Measurements from ENCODE around the gene HCN3. TPM values are rescaled to one million over a fixed set of nuclear protein-coding genes. Genes with fewer than 3 reads are reported as not detected.
A peak's percentile ranks its signal among the peaks of the same experiment; 100 is the strongest.
"Not testable (repeated sequence)": the region's sequence is repeated elsewhere in the genome, so short reads cannot be mapped to it uniquely, and the experiment has no call there.

Gene HCN3
- total RNA-seq, 1 donor from 2014 or later: 2.8 TPM

GRCh38 chr1:155325603-155325893, 48.3 kb downstream of the HCN3 start:
- no peak for DNase-seq (ENCODE audit: low read depth)
- no peaks in the 10 kb centered on the region for H3K27me3 ChIP-seq (ENCODE audit: control insufficient read depth, insufficient read depth, low read length)
- H3K36me3 ChIP-seq (ENCODE audit: control insufficient read depth, insufficient read depth, low read length): no peaks in the 10 kb centered on the region
- peak overlapping the region; percentile 90 for H3K4me3 ChIP-seq (ENCODE audit: low read depth, low read length)
- TF ChIP-seq, protein P1, sequence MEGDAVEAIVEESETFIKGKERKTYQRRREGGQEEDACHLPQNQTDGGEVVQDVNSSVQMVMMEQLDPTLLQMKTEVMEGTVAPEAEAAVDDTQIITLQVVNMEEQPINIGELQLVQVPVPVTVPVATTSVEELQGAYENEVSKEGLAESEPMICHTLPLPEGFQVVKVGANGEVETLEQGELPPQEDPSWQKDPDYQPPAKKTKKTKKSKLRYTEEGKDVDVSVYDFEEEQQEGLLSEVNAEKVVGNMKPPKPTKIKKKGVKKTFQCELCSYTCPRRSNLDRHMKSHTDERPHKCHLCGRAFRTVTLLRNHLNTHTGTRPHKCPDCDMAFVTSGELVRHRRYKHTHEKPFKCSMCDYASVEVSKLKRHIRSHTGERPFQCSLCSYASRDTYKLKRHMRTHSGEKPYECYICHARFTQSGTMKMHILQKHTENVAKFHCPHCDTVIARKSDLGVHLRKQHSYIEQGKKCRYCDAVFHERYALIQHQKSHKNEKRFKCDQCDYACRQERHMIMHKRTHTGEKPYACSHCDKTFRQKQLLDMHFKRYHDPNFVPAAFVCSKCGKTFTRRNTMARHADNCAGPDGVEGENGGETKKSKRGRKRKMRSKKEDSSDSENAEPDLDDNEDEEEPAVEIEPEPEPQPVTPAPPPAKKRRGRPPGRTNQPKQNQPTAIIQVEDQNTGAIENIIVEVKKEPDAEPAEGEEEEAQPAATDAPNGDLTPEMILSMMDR (IDR thresholded peaks at IDR 0.05; ENCODE audit: insufficient read depth, low read length, poor library complexity, severe bottlenecking): no peak

DNA sequence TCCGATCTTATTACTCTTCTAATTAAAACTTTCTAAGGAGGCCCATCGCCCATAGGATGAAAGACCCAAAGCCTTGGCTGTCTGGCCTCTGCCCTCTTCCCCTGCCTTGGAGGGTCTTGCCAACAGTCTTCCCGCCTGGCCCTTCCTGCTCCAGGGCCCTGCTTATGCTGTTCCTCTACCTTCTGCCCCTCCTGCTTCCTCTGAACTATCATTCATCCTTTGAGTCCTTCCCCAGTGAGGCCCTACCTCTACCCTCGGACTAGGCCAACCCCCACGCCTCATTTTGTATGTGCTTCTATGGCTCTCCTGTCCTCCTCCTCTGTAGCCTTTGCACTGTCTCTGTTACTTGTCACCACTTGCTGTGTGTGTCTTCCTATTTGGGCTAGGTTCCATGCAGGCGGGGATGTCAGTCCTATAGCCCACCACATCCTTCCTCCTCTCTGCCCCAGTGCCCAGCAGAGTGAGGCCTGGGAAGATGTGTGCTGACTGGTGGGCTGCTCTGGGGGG, 48.8 kb downstream of the HCN3 start:
- H3K4me3 ChIP-seq (ENCODE audit: low read depth, low read length): no peak overlapping the region
- DNase-seq (ENCODE audit: low read depth): no peak
- TF ChIP-seq, protein P1 (IDR thresholded peaks at IDR 0.05; ENCODE audit: insufficient read depth, low read length, poor library complexity, severe bottlenecking): no peak
- H3K27me3 ChIP-seq (ENCODE audit: control insufficient read depth, insufficient read depth, low read length): no peaks in the 10 kb centered on the region
- no peaks in the 10 kb centered on the region for H3K36me3 ChIP-seq (ENCODE audit: control insufficient read depth, insufficient read depth, low read length)

DNA sequence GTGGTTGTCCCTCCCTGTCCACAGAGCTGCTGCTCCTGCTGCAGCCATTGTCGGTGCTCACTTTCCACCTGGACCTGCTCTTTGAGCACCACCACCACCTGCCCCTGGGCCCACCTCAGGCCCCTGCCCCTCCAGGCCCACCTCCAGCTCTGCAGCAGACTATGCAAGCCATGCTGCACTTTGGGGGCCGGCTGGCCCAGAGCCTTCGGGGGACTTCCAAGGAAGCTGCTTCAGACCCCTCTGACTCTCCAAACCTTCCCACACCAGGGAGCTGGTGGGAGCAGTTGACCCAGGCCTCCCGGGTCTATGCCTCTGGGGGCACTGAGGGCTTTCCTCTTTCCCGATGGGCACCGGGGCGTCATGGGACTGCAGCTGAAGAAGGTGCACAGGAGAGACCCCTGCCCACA, 49.4 kb downstream of the HCN3 start:
- Histone ChIP-seq H3K36me3 (ENCODE audit: control insufficient read depth, insufficient read depth, low read length) (no peaks in the 10 kb centered on the region), H3K4me3 (ENCODE audit: low read depth, low read length) (no peak overlapping the region), H3K27me3 (ENCODE audit: control insufficient read depth, insufficient read depth, low read length) (no peaks in the 10 kb centered on the region)
- DNase-seq (ENCODE audit: low read depth): no peak
- TF ChIP-seq, protein P1 (IDR thresholded peaks at IDR 0.05; ENCODE audit: insufficient read depth, low read length, poor library complexity, severe bottlenecking): no peak

DNA sequence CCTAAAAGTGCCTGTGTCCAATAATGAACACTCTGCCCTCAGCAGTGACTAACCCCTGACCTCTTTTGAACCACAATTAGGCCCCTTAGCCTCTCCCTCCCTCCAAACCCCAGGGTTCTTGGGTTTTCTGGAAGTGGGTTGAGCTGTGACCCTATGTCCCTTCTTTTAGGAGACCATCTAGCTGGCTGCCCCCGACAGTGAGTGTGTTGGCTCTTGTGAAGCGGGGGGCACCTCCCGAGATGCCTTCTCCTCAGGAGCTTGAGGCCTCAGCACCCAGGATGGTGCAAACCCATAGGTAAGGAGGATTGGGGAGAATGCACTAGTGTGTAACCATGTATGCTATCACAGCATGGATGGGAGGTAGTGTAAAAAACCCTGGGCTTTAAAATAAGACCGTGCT, 50.7 kb downstream of the HCN3 start:
- TF ChIP-seq, protein P1 (IDR thresholded peaks at IDR 0.05; ENCODE audit: insufficient read depth, low read length, poor library complexity, severe bottlenecking): no peak
- Histone ChIP-seq H3K36me3 (ENCODE audit: control insufficient read depth, insufficient read depth, low read length) (no peaks in the 10 kb centered on the region), H3K27me3 (ENCODE audit: control insufficient read depth, insufficient read depth, low read length) (no peaks in the 10 kb centered on the region), H3K4me3 (ENCODE audit: low read depth, low read length) (no peak overlapping the region)
- no peak for DNase-seq (ENCODE audit: low read depth)

GRCh38 chr1:155328856-155329255, 51.6 kb downstream of the HCN3 start:
- H3K4me3 ChIP-seq (ENCODE audit: low read depth, low read length); H3K27me3 ChIP-seq (ENCODE audit: control insufficient read depth, insufficient read depth, low read length); H3K36me3 ChIP-seq (ENCODE audit: control insufficient read depth, insufficient read depth, low read length); DNase-seq (ENCODE audit: low read depth): not testable (repeated sequence)

GRCh38 chr1:155329980-155330598, 52.8 kb downstream of the HCN3 start:
- H3K4me3 ChIP-seq (ENCODE audit: low read depth, low read length): no peak overlapping the region
- no peaks in the 10 kb centered on the region for H3K36me3 ChIP-seq (ENCODE audit: control insufficient read depth, insufficient read depth, low read length)
- TF ChIP-seq, protein P1 (IDR thresholded peaks at IDR 0.05; ENCODE audit: insufficient read depth, low read length, poor library complexity, severe bottlenecking): no peak
- no peak for DNase-seq (ENCODE audit: low read depth)
- no peaks in the 10 kb centered on the region for H3K27me3 ChIP-seq (ENCODE audit: control insufficient read depth, insufficient read depth, low read length)

Measured in kidney epithelial cell (primary cell).